ENCODE measurements around the gene PNLIPRP2.

PNLIPRP2 gene
- total RNA-seq: 0 reads per million in 2 experiments

DNA sequence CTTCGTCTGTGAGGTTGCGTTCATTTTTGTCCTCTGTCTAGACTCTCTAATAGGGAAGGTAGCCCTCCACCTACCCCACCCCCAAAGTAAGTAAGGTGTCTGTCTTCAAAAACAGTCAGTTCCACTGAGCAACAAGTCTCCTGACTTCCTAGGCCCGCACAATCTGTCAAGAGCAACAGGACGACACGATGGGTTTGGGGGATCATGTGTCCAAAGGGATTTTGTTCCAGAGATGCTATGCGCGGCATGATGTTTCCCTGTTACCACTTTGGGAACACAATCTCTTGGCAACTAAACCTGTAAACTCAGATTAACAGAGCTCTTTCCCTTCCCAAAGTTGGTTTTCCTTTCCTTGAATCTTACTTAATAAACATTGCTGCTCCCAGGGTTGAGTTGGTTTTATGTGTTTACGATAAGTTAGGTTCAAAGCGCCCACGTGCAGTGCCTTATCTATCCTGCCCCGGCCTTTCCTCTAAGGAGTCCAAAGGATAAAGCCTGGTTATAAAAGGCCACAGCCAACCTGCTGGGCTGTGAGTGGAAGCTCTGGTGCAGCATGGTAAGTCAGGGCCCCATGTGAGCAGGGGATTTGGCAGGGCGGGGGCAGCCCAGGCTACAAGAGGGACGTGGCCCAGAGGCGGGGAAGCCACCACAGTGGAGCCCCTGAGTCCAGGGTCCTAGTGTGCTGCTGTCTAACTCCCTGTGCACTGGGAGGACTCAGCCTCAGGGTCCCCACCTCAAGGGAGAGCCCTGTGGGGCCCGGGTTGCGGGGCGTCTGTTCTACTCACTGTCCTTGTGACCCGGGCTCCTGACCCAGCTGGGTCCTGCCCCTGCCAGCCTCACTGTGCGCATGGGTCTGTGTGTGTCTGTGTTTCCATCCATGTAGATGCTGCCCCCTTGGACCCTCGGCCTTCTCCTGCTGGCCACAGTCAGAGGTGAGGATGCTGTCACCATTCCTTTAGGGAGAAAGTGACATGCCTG, at the start of gene PNLIPRP2:
Gene PNLIPRP2, plus strand, starts transcription at position 531 of the 978 bp plus-strand sequence.
- no peak for DNase-seq (ENCODE audit: low read depth)

DNA sequence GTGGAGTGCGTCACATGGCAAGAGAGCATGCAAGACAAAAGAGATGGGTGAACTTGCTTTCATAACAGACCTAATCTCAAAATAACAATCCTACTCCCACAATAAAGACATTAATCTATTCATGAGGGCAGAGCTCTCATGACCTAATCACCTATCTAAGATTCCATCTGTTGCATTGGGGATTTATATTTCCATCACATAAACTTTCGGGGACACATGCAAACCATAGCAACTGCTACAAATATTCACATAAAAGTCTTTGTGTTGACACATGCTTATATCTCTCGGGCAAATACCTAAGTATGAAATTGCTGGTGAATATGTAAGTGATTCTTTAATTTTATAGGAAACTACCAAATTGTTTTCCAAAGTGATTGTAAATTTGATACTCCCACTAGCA, 46.0 kb upstream of the PNLIPRP2 start:
- DNase-seq (ENCODE audit: low read depth): no peak

DNA sequence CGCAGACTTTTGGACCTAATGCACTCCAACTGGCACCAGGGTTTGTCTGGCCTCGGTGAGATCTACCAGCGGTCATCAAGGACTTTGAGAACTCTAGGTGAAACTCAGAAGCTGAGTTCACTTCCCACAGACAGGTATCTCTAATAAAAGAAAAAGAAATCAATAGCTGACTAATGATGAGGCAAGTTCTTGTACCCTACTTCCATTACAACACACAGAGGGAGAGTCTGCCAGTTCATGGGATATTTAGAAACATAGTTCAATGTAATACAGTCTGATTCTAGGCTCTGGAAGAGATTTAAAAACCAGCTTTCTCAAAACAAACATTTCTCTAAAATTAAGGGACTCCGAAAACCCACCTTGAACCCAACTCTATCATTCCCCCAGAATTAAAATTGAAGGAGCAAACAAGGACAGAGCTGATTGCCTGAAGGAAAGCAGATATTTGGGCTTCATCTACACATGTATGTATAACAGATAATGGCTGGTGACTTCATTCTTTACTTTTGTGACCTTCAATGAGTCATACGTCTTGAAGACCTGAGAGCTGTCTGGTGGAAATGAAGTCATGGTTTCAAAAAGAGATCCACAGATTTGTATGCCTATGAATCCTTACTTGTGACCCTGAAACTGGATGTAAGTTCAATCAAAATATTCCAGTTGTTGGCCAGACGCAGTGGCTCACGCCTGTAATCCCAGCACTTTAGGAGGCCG, 32.7 kb upstream of the PNLIPRP2 start:
- DNase-seq (ENCODE audit: low read depth): no peak

DNA sequence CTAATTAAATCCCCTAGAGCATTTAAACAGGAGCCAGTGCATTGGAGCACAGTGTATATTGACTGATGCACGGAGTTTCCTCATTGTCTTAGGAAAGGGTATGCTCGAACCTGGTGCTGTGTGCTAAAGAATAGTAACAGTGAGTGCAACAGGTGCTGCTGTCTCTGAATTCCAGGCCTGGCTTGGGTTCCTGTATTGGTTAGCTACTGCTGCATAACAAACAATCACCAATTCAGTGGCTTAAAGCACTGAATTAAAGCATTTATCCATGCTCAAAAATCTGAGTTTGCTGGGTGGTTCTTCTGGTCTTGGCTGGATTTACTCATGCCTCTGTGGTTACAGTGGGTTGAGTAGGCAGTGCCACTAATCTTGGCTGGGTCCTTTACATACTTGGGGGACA, 31.8 kb upstream of the PNLIPRP2 start:
- DNase-seq (ENCODE audit: low read depth): no peak

DNA sequence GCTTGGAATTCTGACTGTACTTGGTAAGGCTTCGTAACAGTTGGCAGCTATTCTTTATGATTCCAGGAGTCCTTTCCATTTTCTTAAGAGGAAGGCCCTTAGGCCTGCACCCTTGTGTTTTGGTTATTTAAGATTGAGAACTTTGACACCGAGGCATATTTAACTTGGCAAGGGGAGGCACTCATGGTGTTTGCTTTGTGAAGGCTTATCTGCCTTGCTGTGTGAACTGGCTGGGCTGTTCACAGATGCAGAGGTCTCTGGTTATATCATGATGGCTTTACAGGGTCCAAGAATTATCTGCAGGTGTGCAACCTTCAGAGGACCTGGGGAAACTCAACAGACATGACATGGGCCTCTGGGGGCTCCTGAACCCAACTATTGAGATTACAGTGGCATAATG, 30.8 kb upstream of the PNLIPRP2 start:
- no peak for DNase-seq (ENCODE audit: low read depth)

DNA sequence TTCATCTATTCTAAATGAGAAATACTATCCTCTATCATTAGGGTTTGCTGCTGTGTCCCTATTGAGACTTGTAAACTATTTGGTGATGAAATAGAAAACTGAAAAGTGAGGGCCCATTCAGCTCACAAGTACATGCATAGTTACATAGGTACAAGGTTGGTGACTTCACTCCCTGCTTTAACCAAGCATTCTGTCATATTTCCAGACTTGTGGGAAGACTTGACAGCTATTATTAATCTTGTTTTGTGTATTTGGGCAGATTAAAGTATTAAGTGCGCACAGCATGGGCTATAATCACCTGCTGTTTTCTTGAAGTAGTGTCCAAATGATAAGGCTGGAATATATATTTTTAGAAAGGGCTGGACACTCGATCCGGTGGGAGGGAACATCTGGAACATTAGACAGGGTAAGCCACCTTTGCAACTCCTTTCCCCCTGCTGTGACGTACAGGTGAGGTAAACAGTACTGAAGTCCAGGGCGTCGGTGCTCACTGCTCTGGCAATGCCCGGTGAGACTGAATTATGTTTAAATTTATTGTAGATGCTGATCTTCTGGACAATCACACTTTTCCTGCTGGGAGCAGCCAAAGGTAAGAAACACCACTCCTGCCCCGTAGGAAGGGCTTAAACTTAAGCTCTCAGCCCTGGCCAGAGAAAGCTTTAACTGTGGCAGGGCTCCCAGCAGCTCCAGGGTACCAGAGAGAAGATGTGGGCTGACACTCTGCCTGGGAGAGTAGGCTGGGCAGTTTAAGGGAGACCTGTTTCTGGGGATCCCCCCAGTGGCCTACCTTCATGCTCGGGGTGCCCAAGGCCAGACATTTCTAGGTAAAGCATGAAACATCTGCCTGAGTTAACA, 29.9 kb upstream of the PNLIPRP2 start, which contains the start of gene PNLIPRP1:
Gene PNLIPRP1, plus strand, starts transcription at position 370 of the 855 bp plus-strand sequence. Its CDS starts 171 bp downstream, at position 541.
- DNase-seq (ENCODE audit: low read depth): no peak

DNA sequence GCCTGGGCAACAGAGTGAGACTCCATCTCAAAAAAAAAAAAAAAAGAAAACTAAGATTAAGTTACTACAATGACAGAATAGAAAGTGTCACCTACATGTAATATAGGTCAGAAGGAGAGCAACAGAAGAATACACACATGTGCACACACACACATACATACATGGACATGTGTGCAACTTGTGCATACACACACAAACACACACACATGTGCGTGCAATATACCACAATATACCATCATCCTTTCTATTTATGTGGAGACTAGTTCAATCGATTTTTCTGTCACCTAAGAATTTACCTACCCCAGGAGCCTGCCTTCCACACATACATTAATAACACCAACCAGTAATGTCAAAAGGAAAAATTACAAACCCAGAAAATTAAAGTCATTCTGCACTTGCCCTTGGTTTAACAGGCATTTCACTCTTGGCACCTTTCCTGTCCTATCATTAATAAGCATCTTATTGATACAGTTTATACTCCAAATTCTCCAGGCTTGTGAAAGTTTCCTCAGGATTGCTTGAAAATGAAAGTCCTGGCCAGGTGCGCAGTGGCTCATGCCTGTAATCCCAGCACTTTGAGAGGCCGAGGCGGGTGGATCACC, 27.5 kb upstream of the PNLIPRP2 start:
- DNase-seq (ENCODE audit: low read depth): no peak

DNA sequence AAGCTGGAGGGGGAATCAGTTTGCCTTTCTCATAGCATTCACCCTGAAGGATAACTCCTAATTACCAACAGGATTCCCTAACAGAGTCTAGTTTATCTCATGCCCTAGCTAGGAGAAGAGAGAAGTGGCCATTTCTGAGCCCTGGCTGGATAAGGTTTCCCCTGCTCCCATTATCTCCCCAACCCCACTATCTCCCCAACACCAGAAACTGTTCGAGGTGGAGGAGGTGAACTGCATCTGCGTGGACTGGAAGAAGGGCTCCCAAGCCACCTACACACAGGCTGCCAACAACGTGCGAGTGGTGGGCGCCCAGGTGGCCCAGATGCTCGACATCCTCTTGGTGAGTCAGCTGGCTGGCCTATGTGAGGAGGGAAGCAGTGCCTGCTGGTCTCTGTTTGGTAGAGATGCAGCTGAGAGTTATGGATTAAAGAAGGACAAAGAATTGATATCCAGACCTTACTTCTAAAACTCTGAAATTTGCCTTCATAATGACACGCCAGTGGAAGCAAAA, 26.2 kb upstream of the PNLIPRP2 start:
- no peak for DNase-seq (ENCODE audit: low read depth)

DNA sequence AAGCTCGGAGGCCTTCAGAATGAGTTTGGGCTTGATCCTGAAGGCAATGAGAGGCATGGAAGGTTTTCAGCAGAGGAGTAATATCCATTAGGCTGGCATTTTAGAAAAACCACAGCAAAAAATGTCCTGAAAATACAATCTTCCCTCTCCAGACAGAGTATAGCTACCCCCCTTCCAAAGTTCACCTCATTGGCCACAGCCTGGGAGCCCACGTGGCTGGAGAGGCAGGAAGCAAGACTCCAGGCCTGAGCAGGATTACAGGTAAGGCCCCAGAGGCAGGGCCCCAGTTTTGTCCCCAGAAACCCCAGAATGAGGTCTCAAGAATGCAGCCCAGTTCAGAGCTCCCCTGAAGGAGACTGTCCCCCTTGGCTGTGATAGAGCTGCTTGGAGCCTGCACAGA, 24.7 kb upstream of the PNLIPRP2 start:
- no peak for DNase-seq (ENCODE audit: low read depth)

DNA sequence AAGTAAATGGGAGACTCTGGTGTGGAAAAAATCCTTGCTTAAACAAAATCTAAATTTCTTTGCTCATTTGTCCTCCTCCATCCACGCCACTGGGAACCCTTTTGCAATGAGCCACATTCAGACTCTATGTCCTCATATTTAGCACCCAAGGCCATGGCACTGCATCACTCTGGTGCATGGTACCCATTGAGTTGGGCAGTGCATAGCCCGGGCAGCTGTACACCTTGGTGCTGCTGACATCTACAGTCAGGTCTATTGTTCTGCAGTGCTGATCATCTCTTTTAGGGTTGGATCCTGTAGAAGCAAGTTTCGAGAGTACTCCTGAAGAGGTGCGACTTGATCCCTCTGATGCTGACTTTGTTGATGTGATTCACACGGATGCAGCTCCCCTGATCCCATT, 23.2 kb upstream of the PNLIPRP2 start:
- DNase-seq (ENCODE audit: low read depth): no peak

DNA sequence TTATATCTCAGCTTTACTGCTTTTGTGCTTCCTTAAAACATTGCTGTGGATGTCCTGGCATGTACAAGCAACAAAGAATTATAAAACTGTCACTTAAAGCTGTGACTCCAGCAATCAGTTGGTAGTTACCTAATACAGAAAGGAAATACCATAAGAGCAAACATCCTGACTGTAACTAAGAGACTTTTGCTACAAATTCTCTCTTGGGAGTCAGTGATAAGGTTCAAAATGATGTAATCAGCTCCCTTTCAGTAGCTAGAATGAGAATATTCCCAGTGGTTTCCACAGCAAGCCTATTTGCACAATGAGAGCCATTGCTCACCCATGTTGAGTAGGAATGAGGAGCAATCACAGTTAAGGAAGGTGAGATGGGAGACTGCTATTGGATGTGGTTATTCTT, 22.4 kb upstream of the PNLIPRP2 start:
- DNase-seq (ENCODE audit: low read depth): no peak

DNA sequence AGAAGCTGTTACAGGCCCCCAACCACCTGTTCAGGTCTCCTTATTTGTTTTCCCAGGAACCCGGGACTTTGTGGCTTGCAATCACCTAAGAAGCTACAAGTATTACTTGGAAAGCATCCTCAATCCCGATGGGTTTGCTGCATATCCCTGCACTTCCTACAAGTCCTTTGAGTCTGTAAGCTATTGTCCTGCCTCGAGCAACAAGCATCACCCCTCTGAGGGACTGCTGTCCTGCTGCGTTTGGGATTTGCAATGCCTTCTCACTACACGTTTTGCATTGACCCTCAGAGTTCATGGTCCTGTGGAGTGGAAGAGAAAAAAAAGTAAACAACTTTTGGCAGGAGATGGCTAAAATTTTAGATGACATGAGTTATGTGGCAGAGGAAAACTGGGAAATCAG, 20.8 kb upstream of the PNLIPRP2 start:
- no peak for DNase-seq (ENCODE audit: low read depth)

DNA sequence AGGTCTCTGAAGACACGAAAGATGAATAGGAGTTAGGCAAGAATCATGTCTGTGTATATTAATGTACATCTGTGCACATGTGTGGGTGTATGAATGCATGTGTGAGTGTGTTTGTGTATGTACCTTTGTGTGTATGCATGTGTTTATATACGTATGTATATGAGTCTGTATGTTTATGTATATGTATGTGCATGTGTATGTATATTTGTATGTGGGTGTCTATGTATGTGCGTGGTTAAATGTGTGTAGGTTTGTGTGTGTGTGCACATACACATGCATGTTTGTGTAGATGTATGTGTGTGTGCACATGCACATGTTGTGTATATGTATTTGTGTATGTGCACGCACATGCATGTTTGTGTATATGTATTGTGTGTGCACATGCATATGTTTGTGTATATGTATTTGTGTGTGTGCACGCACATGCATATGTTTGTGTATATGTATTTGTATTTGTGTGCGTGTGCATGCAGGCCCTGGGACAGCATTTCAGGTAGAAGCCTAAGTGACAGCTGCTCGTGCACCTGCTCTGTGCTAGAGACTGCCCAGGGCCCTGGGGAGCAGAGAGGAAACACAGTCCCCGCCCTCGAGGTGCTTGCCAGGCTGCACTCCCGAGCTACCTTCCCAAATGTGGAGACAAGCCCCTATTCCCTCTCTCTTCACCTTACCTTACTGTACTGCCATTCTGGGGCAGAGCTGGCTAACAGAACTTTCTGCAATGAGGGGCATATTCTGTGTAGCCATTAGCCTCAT, 17.9 kb upstream of the PNLIPRP2 start:
- DNase-seq (ENCODE audit: low read depth): no peak

DNA sequence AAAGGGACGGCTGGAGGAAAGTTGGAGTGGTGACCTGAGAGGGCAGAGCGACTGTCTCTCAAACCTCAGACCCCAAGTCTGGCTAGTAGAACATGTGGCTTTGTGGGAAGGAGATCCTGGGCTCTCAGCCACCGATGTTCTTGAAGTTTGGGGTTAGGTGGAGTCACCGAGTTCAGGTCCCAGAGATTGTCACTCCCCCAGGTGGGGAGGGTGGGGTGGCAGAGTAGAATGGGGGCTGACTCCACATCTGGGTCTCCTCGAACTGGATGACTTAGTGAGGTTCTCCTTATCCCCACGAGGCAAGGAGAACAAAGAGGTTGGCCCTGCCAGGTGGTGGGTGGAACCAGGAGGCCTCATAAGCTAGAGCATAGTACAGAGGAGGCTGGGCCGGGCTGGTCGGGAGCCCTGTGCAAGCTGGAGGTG, 14.7 kb upstream of the PNLIPRP2 start:
- no peak for DNase-seq (ENCODE audit: low read depth)

DNA sequence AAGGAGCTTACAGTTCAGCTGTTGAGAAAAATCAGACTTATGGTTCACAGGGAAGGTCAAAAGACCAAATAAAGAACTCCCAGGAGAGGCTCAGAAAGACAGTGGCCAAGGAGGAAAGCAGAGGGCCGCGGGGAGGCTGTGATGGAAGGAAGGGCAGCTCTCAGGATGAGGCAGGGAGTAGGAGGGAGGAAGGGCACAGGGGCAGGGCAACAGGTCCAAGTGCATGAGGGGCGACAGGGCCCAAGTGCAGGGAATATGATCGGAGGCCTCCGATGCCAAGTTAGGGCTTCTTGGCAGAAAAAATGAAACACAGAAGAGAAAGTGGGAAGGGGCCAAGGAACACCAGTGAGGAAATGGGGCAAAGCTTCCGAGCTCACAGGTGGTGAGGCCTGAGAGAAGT, 13.4 kb upstream of the PNLIPRP2 start:
- DNase-seq (ENCODE audit: low read depth): no peak

DNA sequence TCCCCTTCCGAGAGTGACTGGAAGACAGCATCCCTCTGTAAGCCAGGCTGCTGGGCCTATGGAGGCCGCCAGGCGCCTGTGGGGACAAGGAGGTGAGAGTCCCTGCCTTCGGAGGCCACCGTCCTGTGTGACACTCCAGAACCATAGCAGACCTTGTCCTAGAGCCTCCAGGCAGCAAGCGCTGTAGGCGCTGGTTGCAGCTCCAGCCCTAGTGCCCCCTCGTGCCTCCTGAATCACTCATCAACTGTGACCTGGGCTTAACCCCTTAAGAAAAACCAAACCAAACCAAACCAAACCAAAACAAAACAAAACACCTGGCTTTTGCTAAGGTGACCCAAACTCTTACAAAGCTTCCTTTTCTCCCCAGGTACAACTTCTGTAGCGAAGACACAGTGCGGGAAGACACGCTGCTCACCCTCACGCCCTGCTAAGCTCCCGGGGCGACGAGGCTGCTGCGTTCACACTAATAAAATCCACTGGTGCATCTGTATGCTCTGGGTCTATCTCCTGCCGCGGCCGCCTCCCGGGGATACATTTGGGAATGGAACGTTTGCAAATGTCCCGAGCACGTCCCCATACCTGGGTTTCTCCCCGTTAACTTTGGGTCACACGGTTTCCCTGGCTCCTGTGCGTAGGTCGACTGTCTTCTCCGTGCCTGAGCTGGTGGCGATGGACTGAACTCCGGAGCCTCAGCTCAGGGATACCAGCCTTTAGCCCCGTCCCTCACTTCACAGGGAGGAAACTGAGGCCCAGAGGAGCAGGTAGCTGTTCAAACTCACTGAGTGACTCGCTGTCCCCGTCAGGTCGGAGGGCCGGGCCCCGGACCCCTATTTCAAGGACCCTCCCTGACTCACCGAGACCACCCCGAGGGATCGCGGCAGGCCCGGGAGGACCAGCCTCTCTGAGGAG, 11.8 kb upstream of the PNLIPRP2 start:
- DNase-seq (ENCODE audit: low read depth): no peak

DNA sequence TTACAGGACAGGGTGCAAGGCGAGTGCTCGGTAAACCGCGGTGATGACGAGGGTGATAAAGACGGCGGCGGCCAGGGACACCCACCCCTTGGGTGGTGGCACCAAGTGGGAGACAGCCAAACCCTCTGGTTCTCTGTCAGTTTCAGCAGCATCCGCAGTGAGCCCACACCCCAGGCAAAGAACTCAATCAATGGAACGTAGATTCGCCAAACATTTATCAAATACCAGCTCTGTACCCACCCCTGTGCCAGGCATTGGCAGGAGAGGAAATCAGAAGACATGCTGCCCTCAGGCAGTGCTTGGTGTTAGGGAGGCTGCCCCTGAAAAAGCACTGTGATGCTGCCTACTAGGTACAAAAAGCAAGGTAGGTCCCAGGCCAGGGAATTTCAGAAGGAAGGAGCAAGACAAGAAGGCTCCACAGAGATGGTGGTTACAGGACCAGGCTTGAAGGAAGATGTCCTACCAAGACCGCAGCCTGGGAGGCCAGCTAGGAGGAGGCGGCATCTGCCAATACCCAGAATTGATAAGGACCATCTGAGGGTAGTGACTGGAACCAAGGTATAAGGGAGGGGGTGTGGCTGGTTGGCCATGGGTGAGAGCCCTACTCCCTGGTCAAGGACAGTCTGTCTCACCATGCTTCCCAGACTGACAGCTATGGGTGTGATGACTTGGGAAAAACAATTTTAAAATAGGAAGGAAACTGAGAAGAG, 10.2 kb upstream of the PNLIPRP2 start:
- DNase-seq (ENCODE audit: low read depth): no peak

DNA sequence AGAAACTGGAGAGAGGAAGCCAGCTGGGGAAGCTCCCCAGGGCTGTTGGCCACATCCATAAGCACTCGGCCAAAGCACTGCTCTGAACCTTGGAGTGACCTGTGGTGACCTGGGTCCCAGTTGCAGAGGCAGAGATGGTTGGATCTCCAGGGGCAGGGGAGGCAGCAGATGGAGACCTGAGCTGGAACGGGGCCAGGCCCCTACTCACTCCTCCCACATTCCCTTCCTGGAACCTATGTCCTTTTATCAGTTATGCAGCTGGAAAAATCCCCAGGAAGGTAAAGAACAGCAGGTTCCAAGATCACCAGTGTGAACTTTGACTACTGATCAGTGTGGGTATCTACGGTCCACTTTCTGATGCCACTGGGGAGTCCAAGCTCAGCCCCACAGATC, 9.6 kb upstream of the PNLIPRP2 start:
- no peak for DNase-seq (ENCODE audit: low read depth)

All from T follicular helper cell (primary cell).